NB4 (cell line): ENCODE data around the gene SPAG9.

Experiments used
- CTCF ChIP-seq: IDR thresholded peaks from one replicate; pipeline ENCODE4 v1.5.1; 2012; ENCODE audit warnings: low read depth, low read length
- POLR2A ChIP-seq: IDR thresholded peaks from 2 replicates; pipeline ENCODE4 v1.6.1; 2011; ENCODE audit warnings: mild to moderate bottlenecking; ENCODE audit not compliant: insufficient read length; ENCODE audit errors: extremely low read depth

DNA sequence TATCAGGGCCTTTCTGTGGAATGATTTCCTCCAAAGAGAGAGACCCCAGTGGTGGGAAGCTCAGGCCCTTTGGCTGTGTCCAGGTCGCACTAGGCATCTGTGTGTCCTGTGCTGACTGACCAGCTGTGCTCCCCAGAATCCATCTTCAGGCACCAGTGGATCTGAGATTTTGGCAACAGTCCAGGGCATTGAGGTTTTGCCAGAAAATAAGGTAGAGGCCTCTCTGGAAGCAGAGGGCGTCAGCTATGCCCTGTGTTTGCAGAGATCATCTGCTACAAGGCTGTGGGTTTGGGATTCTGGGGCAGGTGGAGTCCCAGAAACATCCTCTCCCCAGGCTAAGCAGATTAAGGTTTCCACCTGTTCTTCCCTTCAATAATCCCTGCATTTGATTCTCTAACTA is 197.1 kb downstream of the SPAG9 start:
- TF ChIP-seq POLR2A (no peak), CTCF (no peak)
